Body of pancreas (tissue), 4 donors: ENCODE results near the gene POU3F4.

Experiments used
- POLR2A ChIP-seq, 3 donors: fragments of 450-650 bp; IDR thresholded peaks; one replicate each; pipeline ENCODE4 v1.6.1; 2016; ENCODE audit warnings: antibody characterized with exemption in 3 of 3, mild to moderate bottlenecking in 2 of 3
- TF ChIP-seq, protein P1 (sequence below), 7 experiments: fragments of 450-650 bp in 4 of 7; fragments of 200-600 bp in 3 of 7; sonication (generic) in 3 of 7; IDR thresholded peaks; one replicate each; pipeline ENCODE4 v1.5.1; 2016 to 2019; ENCODE audit warnings: antibody characterized with exemption in 7 of 7

DNA sequence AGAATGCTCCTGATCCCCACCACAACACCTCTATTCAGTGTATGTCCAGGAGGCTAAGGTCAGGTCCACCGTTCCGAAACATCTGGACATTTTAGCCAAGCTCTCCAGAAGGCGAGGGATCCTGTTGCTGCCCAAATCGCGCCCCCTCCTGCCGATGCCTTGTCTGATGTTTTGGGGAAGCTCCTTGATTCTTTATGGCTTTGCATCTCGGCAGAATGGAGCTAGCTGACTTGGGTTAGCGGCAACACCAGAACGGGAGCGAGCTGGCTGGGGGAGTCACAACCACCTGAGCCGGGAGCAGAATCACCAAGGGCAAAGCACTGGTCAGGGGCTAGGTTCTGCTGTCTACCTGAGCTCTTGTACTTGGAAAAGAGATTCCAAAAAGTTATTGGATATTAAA, 6.6 kb upstream of the POU3F4 start:
- TF ChIP-seq POLR2A (IDR thresholded peaks at IDR 0.05), result no peak
- TF ChIP-seq, protein P1, sequence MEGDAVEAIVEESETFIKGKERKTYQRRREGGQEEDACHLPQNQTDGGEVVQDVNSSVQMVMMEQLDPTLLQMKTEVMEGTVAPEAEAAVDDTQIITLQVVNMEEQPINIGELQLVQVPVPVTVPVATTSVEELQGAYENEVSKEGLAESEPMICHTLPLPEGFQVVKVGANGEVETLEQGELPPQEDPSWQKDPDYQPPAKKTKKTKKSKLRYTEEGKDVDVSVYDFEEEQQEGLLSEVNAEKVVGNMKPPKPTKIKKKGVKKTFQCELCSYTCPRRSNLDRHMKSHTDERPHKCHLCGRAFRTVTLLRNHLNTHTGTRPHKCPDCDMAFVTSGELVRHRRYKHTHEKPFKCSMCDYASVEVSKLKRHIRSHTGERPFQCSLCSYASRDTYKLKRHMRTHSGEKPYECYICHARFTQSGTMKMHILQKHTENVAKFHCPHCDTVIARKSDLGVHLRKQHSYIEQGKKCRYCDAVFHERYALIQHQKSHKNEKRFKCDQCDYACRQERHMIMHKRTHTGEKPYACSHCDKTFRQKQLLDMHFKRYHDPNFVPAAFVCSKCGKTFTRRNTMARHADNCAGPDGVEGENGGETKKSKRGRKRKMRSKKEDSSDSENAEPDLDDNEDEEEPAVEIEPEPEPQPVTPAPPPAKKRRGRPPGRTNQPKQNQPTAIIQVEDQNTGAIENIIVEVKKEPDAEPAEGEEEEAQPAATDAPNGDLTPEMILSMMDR (IDR thresholded peaks at IDR 0.05), result no peak
